ENCODE data around the gene HNMT.

GRCh38 chr2:138012082-138012481 is 47.8 kb downstream of the HNMT start:
- TF ChIP-seq EZH2 (IDR thresholded peaks at IDR 0.05) (no peak), FOXP2 (optimal IDR thresholded peaks at IDR 0.05; ENCODE audit: control extremely low read depth, extremely low read length, insufficient read depth) (no peak)
